Measurements from ENCODE around the gene ECT2L. TPM values are rescaled to one million over a fixed set of nuclear protein-coding genes. Genes with fewer than 3 reads are reported as not detected.

ECT2L gene
- total and polyA plus RNA-seq, 2 donors (not counting 3 experiments of a cell fraction or from before 2014, with no cell fraction given) = not detected

DNA sequence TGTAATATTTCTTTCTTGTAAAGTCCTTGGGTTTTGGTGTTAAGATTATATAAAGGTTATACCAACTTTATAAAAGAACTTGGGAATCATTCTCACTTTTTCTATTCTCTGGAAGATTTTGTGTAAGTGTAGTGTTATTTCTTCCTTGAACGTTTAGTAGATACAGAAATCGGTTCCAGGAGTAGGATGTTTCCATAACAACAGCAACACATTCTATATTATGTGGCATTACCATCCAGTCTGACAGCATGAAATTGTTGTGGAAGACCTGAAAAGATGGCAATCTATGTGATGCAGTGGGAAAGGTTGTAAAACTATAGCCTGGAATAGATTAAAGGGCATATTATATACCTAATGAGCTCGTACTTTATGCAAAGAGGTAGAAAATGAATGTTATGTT, 13.8 kb downstream of the ECT2L start:
- no TSS peak for BruUV-seq (replicated peaks)
- intact Hi-C loops (cut with micrococcal nuclease) (no loop called here), dilution Hi-C loops (cut with MboI; ENCODE audit: extremely low pct_ligation_motif_present, low sequenced_read_pairs) (no loop called here)
- no peaks in the 10 kb centered on the region for H3K79me2 ChIP-seq (ENCODE audit: control insufficient read depth, insufficient read depth, low read length)
- no peak overlapping the region for H3K27ac ChIP-seq (ENCODE audit: insufficient read depth, low read depth, low read length)
- no peak overlapping the region for H2AFZ ChIP-seq (ENCODE audit: low read depth, low read length)
- H3K9ac ChIP-seq (replicated peaks; ENCODE audit: extremely low read depth, insufficient read depth, low read length) = no peak overlapping the region
- ChIA-PET CTCF (interaction anchor here (1.3 kb wide), 1 partner anchor 555 kb away, joined by 4 read pairs; no protein-coding TSS in a partner anchor), POLR2A (no interaction called here)
- TF ChIP-seq, protein P1, sequence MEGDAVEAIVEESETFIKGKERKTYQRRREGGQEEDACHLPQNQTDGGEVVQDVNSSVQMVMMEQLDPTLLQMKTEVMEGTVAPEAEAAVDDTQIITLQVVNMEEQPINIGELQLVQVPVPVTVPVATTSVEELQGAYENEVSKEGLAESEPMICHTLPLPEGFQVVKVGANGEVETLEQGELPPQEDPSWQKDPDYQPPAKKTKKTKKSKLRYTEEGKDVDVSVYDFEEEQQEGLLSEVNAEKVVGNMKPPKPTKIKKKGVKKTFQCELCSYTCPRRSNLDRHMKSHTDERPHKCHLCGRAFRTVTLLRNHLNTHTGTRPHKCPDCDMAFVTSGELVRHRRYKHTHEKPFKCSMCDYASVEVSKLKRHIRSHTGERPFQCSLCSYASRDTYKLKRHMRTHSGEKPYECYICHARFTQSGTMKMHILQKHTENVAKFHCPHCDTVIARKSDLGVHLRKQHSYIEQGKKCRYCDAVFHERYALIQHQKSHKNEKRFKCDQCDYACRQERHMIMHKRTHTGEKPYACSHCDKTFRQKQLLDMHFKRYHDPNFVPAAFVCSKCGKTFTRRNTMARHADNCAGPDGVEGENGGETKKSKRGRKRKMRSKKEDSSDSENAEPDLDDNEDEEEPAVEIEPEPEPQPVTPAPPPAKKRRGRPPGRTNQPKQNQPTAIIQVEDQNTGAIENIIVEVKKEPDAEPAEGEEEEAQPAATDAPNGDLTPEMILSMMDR (IDR thresholded peaks at IDR 0.05; ENCODE audit: extremely low read depth in 1 of 2, insufficient read depth in 1 of 2, low read depth in 1 of 2, low read length in 2 of 2) = no peak
- no peak for TF ChIP-seq MYC (IDR thresholded peaks at IDR 0.05; ENCODE audit: low read depth, low read length)
- TF ChIP-seq, protein P2, sequence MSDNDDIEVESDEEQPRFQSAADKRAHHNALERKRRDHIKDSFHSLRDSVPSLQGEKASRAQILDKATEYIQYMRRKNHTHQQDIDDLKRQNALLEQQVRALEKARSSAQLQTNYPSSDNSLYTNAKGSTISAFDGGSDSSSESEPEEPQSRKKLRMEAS (IDR thresholded peaks at IDR 0.05; ENCODE audit: insufficient read depth, insufficient read length) = no peak
- TF ChIP-seq POLR2AphosphoS5 (IDR thresholded peaks at IDR 0.05; ENCODE audit: insufficient read depth, low read depth, low read length) = no peak
- TF ChIP-seq JUN (IDR thresholded peaks at IDR 0.05; ENCODE audit: borderline replicate concordance, insufficient read depth, insufficient read length, low read depth) = no peak
- no peak for TF ChIP-seq GATA2 (IDR thresholded peaks at IDR 0.05; ENCODE audit: insufficient read depth, insufficient read length, low read depth, low read length)
- TF ChIP-seq FOS (IDR thresholded peaks at IDR 0.05; ENCODE audit: borderline replicate concordance, insufficient read depth, low read length) = no peak
- no peak for TF ChIP-seq POLR2A (IDR thresholded peaks at IDR 0.05; ENCODE audit: low read depth, low read length)
- no peak for TF ChIP-seq EZH2 (IDR thresholded peaks at IDR 0.05; ENCODE audit: borderline replicate concordance, low read depth, low read length, severe bottlenecking)
- peaks cover 8% of the 10 kb centered on the region for H3K4me1 ChIP-seq (ENCODE audit: control insufficient read depth, extremely low read depth, insufficient read depth, low read length)
- H3K9me1 ChIP-seq (replicated peaks; ENCODE audit: control insufficient read depth, extremely low read depth, insufficient read depth, low read length) = no peaks in the 10 kb centered on the region
- no peak for DNase-seq (ENCODE audit: low read depth, low spot score)
- no peak for FAIRE-seq
- H3K27me3 ChIP-seq (ENCODE audit: control insufficient read depth in 2 of 2, insufficient read depth in 2 of 2, low read length in 2 of 2) = peaks cover 4 to 5% of the 10 kb centered on the region in 2 experiments
- H3K9me3 ChIP-seq (replicated peaks; ENCODE audit: control insufficient read depth, insufficient read depth, low read length) = no peaks in the 10 kb centered on the region
- no peaks in the 10 kb centered on the region for H4K20me1 ChIP-seq (replicated peaks; ENCODE audit: control insufficient read depth, extremely low read depth, insufficient read depth, low read length)
- no peak overlapping the region for H3K4me3 ChIP-seq (replicated peaks in 1 of 3; ENCODE audit: insufficient read depth in 1 of 3, low read depth in 1 of 3, low read length in 3 of 3)
- H3K36me3 ChIP-seq (ENCODE audit: control insufficient read depth in 2 of 2, extremely low read depth in 1 of 2, insufficient read depth in 2 of 2, low read length in 2 of 2) = no peaks in the 10 kb centered on the region
- H3K4me2 ChIP-seq (ENCODE audit: insufficient read depth, low read length) = no peak overlapping the region

All from endothelial cell of umbilical vein (primary cell).